Omental fat pad (tissue), 4 donors: ENCODE measurements around the gene TLL1. TPM values are rescaled to one million over a fixed set of nuclear protein-coding genes. Genes with fewer than 3 reads are reported as not detected.

Source experiments
- ATAC-seq: fragments of 150-250 bp; one replicate; pipeline ENCODE4 v1.9.1; 2016; ENCODE audit warnings: mild to moderate bottlenecking, moderate library complexity; ENCODE audit not compliant: low FRiP score
- DNase-seq: peaks from one replicate; pipeline ENCODE4 v3.0.0-alpha.2; 2019; ENCODE audit warnings: low spot score
- CTCF ChIP-seq, 3 donors: fragments of 450-650 bp; IDR thresholded peaks; one replicate each; pipeline ENCODE4 v1.5.1; 2016 to 2017; ENCODE audit warnings: antibody characterized with exemption in 3 of 3, mild to moderate bottlenecking in 3 of 3, moderate library complexity in 2 of 3
- total RNA-seq, 4 donors: library from RNA; depleted of rRNA; stranded (reverse); fragments of >200 nt; gene quantifications; one replicate each; pipeline ENCODE4 v1.1.0, GENCODE V29; 2016

Gene TLL1
- total RNA-seq, 4 donors from 2014 or later, result 3.2 to 22.2 (median 11.9) TPM

- TF ChIP-seq CTCF (IDR thresholded peaks at IDR 0.05), result no peak
- no peak for ATAC-seq
- DNase-seq, result no peak
Measured at GRCh38 chr4:165921546-165921945, 48.5 kb downstream of the TLL1 start.

- ATAC-seq (no peak), DNase-seq (no peak)
- no peak for TF ChIP-seq CTCF (IDR thresholded peaks at IDR 0.05)
Measured at GRCh38 chr4:165922747-165923146, 49.7 kb downstream of the TLL1 start.

DNA sequence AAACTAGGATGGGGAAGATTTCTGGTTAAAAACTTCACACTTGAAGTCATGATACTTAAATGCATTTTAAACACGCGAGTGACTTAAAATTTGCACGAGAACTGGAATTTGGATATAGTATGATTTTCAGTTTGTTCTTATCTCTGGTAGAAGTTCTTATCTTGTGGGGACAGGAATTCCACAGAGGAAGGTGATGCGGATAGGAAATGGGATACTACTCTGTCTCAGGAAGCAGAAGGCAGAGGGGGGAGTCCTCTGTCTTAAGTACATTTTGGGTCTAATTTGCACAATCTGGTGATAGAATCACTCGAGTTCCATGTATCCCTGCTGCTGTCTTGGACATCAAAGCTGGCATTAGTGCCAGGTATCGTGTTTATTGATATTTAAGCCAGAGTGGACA is 53.3 kb downstream of the TLL1 start:
- DNase-seq (no peak), ATAC-seq (no peak)
- TF ChIP-seq CTCF (IDR thresholded peaks at IDR 0.05), result no peak

GRCh38 chr4:165927366-165927765 is 54.3 kb downstream of the TLL1 start:
- DNase-seq (no peak), ATAC-seq (no peak)
- TF ChIP-seq CTCF (IDR thresholded peaks at IDR 0.05), result no peak

DNA sequence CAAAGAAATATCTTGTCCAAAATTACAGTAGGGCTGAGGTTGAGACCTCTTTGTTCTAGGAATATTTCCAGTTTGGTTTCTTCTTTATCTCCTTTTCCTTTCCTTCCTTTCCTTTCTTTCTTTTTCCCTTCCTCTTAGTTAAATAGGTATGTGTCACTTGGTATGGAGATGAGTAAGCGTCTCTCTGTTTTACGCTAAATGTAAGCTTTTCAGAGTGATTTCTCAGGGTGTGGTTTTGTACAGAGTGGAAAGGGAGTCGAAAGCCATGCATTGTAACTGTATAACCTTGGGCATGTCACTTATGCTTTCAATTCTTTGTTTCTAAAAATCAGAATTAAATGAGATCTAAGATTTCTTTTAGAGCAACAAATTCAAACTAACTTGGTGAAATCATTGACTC is 54.8 kb downstream of the TLL1 start:
- no peak for TF ChIP-seq CTCF (IDR thresholded peaks at IDR 0.05)
- DNase-seq (no peak), ATAC-seq (no peak)

- no peak for TF ChIP-seq CTCF (IDR thresholded peaks at IDR 0.05)
- no peak for ATAC-seq
- DNase-seq, result no peak
Measured at GRCh38 chr4:165928601-165929000, 55.6 kb downstream of the TLL1 start.

DNA sequence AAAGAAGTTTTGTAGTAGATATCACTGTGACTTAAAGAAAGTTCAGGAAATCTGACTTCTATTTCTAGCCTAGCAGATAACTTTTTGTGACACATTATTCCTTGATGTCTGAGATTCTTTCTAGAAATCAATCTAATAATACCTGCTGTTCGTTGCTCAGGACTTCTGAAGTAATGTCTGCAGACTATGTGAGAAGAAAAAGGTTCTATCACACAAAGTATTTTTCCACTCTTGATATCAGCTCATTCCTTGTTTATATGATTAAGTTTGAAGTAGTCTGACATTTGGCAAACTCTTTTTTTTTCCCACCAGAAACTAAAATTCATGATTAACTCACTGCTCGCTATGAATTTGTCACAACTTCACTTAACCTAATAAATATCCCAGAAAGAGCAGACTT is 56.6 kb downstream of the TLL1 start:
- ATAC-seq, result no peak
- no peak for DNase-seq
- TF ChIP-seq CTCF (IDR thresholded peaks at IDR 0.05), result no peak
